ENCODE data around the gene IL11.
"Not testable (repeated sequence)": the region's sequence is repeated elsewhere in the genome, so short reads cannot be mapped to it uniquely, and the experiment has no call there.

- not testable (repeated sequence) for TF ChIP-seq POLR2AphosphoS5, CTCF, POLR2A, EP300 (IDR thresholded peaks at IDR 0.05)
Measured at GRCh38 chr19:55328774-55329318, 41.4 kb downstream of the IL11 start.

Data from stomach (tissue), 4 donors.